ENCODE measurements around the gene LPGAT1. TPM values are rescaled to one million over a fixed set of nuclear protein-coding genes. Genes with fewer than 3 reads are reported as not detected.

LPGAT1 gene
- total RNA-seq, 1 experiment from 2014 or later: 50.6 TPM

DNA sequence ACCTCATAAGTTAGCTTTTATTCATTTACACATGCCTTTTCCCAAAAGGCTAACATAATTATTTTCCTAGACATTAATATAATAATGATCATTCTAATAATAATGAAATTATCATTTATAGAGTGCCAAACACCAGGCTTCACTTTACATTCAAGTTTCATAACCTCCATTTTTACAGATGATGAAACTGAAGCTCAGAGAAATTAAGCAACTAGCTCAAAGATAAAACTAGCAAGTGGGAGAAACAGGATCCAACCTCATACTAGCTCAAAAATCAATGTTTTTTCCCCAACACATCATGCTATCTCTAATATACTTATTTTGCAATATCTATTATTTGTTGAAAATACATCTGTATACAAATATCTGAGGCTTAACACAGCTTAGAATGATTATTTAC lies 14.0 kb downstream of the LPGAT1 start:
- ATAC-seq (no peak), DNase-seq (ENCODE audit: low read depth, low spot score) (no peak)
- no peak overlapping the region for H3K4me2 ChIP-seq (ENCODE audit: low read length)
- CTCF ChIA-PET: no interaction called here
- H3K27me3 ChIP-seq (ENCODE audit: insufficient read depth, low read length): no peaks in the 10 kb centered on the region
- H4K20me1 ChIP-seq (ENCODE audit: insufficient read depth): no peaks in the 10 kb centered on the region
- no peak overlapping the region for H3K9ac ChIP-seq (ENCODE audit: low read length)
- TF ChIP-seq JUND (IDR thresholded peaks at IDR 0.05) (no peak), POLR2AphosphoS5 (IDR thresholded peaks at IDR 0.05; ENCODE audit: low read depth, low read length) (no peak), EGR1 (IDR thresholded peaks at IDR 0.05; ENCODE audit: low read depth) (no peak), EZH2phosphoT487 (IDR thresholded peaks at IDR 0.05; ENCODE audit: borderline replicate concordance) (no peak), RAD21 (IDR thresholded peaks at IDR 0.05; ENCODE audit: low read depth) (no peak), ZNF274 (IDR thresholded peaks at IDR 0.05; ENCODE audit: low read depth, low read length) (no peak), SIN3A (IDR thresholded peaks at IDR 0.05; ENCODE audit: low read depth) (no peak), ZFX (IDR thresholded peaks at IDR 0.05) (no peak), CEBPB (IDR thresholded peaks at IDR 0.05; ENCODE audit: low read depth) (no peak)
- TF ChIP-seq, protein P1, sequence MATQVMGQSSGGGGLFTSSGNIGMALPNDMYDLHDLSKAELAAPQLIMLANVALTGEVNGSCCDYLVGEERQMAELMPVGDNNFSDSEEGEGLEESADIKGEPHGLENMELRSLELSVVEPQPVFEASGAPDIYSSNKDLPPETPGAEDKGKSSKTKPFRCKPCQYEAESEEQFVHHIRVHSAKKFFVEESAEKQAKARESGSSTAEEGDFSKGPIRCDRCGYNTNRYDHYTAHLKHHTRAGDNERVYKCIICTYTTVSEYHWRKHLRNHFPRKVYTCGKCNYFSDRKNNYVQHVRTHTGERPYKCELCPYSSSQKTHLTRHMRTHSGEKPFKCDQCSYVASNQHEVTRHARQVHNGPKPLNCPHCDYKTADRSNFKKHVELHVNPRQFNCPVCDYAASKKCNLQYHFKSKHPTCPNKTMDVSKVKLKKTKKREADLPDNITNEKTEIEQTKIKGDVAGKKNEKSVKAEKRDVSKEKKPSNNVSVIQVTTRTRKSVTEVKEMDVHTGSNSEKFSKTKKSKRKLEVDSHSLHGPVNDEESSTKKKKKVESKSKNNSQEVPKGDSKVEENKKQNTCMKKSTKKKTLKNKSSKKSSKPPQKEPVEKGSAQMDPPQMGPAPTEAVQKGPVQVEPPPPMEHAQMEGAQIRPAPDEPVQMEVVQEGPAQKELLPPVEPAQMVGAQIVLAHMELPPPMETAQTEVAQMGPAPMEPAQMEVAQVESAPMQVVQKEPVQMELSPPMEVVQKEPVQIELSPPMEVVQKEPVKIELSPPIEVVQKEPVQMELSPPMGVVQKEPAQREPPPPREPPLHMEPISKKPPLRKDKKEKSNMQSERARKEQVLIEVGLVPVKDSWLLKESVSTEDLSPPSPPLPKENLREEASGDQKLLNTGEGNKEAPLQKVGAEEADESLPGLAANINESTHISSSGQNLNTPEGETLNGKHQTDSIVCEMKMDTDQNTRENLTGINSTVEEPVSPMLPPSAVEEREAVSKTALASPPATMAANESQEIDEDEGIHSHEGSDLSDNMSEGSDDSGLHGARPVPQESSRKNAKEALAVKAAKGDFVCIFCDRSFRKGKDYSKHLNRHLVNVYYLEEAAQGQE (IDR thresholded peaks at IDR 0.05; ENCODE audit: low read depth): no peak
- RAD21 ChIA-PET (ENCODE audit: low non-redundant PET in 1 of 2, low total read pairs in 2 of 2, uncharacterized antibody in 2 of 2, unreplicated experiment in 2 of 2): no interaction called here
- no peaks in the 10 kb centered on the region for H3K4me1 ChIP-seq (ENCODE audit: control insufficient read depth in 1 of 2, insufficient read depth in 2 of 2, low read length in 2 of 2)
- H3K27ac ChIP-seq (ENCODE audit: low read depth, low read length): no peak overlapping the region
- no peaks in the 10 kb centered on the region for H3K9me2 ChIP-seq (ENCODE audit: insufficient read depth)
- no peak overlapping the region for H3K4me3 ChIP-seq (replicated peaks in 1 of 2; ENCODE audit: low read depth in 1 of 2, low read length in 2 of 2)
- POLR2A ChIA-PET: no interaction called here
- peaks cover 5% of the 10 kb centered on the region; the same call in 1 of the 2 replicates for H3K79me2 ChIP-seq (ENCODE audit: insufficient read depth, low read length)
- no peaks in the 10 kb centered on the region for H3K9me3 ChIP-seq (ENCODE audit: control insufficient read depth in 1 of 2, insufficient read depth in 1 of 2, low read depth in 1 of 2, low read length in 2 of 2)
- H2AFZ ChIP-seq (ENCODE audit: low read depth, low read length, poor library complexity, severe bottlenecking): no peak overlapping the region
- 0 out of 4 replicates have a peak, but pooled peaks cover 0 to 2% of the 10 kb centered on the region in 2 experiments for H3K36me3 ChIP-seq (ENCODE audit: control insufficient read depth in 1 of 2, insufficient read depth in 2 of 2, low read length in 2 of 2)
- no TSS peak for BruUV-seq (replicated peaks)
- intact Hi-C loops (cut with micrococcal nuclease): no loop called here

Data from HCT116 (cell line).